Uterus (tissue), 2 donors: ENCODE measurements around the gene MLC1.

Experiments
- POLR2A ChIP-seq, 2 donors: fragments of 450-650 bp; IDR thresholded peaks; one replicate each; pipeline ENCODE4 v1.6.1; 2016; ENCODE audit warnings: antibody characterized with exemption in 2 of 2, mild to moderate bottlenecking in 1 of 2, moderate library complexity in 1 of 2
- TF ChIP-seq, protein P1 (sequence below), 4 experiments: fragments of 200-600 bp in 2 of 4; fragments of 450-650 bp in 2 of 4; sonication (generic) in 2 of 4; IDR thresholded peaks; one replicate each; pipeline ENCODE4 v1.5.1; 2016 to 2019; ENCODE audit warnings: antibody characterized with exemption in 4 of 4, mild to moderate bottlenecking in 2 of 4, moderate library complexity in 1 of 4

DNA sequence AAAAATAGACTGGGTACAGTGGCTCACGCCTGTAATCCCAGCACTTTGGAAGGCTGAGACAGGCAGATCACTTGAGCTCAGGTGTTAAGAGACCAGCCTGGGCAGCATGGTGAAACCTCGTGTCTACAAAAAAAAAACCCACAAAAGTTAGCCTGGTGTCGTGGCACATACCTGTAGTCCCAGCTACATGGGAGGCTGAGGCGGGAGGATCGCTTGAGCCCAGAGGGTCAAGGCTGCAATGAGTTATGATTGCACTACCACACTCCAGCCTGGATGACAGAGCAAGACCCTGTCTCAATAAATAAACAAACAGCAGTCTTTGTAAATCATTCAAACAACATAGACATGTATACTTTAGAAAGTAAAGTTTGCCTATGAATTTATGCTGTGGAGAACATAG lies 7.1 kb upstream of the MLC1 start:
- TF ChIP-seq, protein P1, sequence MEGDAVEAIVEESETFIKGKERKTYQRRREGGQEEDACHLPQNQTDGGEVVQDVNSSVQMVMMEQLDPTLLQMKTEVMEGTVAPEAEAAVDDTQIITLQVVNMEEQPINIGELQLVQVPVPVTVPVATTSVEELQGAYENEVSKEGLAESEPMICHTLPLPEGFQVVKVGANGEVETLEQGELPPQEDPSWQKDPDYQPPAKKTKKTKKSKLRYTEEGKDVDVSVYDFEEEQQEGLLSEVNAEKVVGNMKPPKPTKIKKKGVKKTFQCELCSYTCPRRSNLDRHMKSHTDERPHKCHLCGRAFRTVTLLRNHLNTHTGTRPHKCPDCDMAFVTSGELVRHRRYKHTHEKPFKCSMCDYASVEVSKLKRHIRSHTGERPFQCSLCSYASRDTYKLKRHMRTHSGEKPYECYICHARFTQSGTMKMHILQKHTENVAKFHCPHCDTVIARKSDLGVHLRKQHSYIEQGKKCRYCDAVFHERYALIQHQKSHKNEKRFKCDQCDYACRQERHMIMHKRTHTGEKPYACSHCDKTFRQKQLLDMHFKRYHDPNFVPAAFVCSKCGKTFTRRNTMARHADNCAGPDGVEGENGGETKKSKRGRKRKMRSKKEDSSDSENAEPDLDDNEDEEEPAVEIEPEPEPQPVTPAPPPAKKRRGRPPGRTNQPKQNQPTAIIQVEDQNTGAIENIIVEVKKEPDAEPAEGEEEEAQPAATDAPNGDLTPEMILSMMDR (IDR thresholded peaks at IDR 0.05), result no peak
- no peak for TF ChIP-seq POLR2A (IDR thresholded peaks at IDR 0.05)
